ENCODE results near the gene SHISAL2A.

SHISAL2A gene

GRCh38 chr1:52632732-52633290, at the start of gene SHISAL2A:
SHISAL2A (plus strand) TSS chr1:52633168; CDS start chr1:52633494, 326 bp downstream.
- DNase-seq, result peak; percentile 16 to 37

GRCh38 chr1:52585474-52585873, 47.5 kb upstream of the SHISAL2A start:
- DNase-seq, result no peak

- no peak for DNase-seq
Measured at GRCh38 chr1:52588027-52588426, 44.9 kb upstream of the SHISAL2A start.

GRCh38 chr1:52588535-52588934, 44.4 kb upstream of the SHISAL2A start:
- DNase-seq, result no peak

- no peak for DNase-seq
Measured at GRCh38 chr1:52590266-52590665, 42.7 kb upstream of the SHISAL2A start.

GRCh38 chr1:52592637-52593323, 40.2 kb upstream of the SHISAL2A start:
- DNase-seq, result no peak

GRCh38 chr1:52593495-52593894, 39.5 kb upstream of the SHISAL2A start:
- no peak for DNase-seq

GRCh38 chr1:52595061-52595460, 37.9 kb upstream of the SHISAL2A start:
- DNase-seq, result no peak

- no peak for DNase-seq
Measured at GRCh38 chr1:52597912-52598311, 35.1 kb upstream of the SHISAL2A start.

- DNase-seq, result no peak
Measured at GRCh38 chr1:52598729-52599128, 34.2 kb upstream of the SHISAL2A start.

GRCh38 chr1:52599236-52599635, 33.7 kb upstream of the SHISAL2A start:
- DNase-seq, result no peak

GRCh38 chr1:52600533-52601179, 32.3 kb upstream of the SHISAL2A start:
- DNase-seq, result no peak

- no peak for DNase-seq
Measured at GRCh38 chr1:52601519-52601918, 31.4 kb upstream of the SHISAL2A start.

- DNase-seq, result peak in 1 of 2 experiments; percentile 16
Measured at GRCh38 chr1:52601991-52602855, 30.7 kb upstream of the SHISAL2A start, which contains the start of gene GPX7. GPX7 (plus strand) TSS chr1:52602371; CDS start chr1:52602410, 39 bp downstream.

GRCh38 chr1:52602856-52603600, 29.9 kb upstream of the SHISAL2A start:
- DNase-seq, result no peak

- DNase-seq, result no peak
Measured at GRCh38 chr1:52603630-52604029, 29.3 kb upstream of the SHISAL2A start.

- no peak for DNase-seq
Measured at GRCh38 chr1:52604063-52604770, 28.8 kb upstream of the SHISAL2A start.

GRCh38 chr1:52613636-52614373, 19.2 kb upstream of the SHISAL2A start:
- DNase-seq, result no peak

- no peak for DNase-seq
Measured at GRCh38 chr1:52614671-52615070, 18.3 kb upstream of the SHISAL2A start.

- no peak for DNase-seq
Measured at GRCh38 chr1:52615489-52616042, 17.4 kb upstream of the SHISAL2A start.

GRCh38 chr1:52621950-52622349, 11.0 kb upstream of the SHISAL2A start:
- no peak for DNase-seq

Measured in NCI-H1930 (cell line).